ENCODE results near the gene SCARB1. TPM values are rescaled to one million over a fixed set of nuclear protein-coding genes. Genes with fewer than 3 reads are reported as not detected.
A peak's percentile ranks its signal among the peaks of the same experiment; 100 is the strongest.

SCARB1 gene
- total RNA-seq, 1 donor from 2014 or later = 11.1 TPM

- Histone ChIP-seq H3K27ac (replicated peaks) (no peak overlapping the region), H3K4me3 (no peak overlapping the region), H3K4me1 (peaks cover 12% of the 10 kb centered on the region), H3K27me3 (ENCODE audit: low read depth) (no peaks in the 10 kb centered on the region), H3K36me3 (no peaks in the 10 kb centered on the region), H3K9me3 (replicated peaks) (no peaks in the 10 kb centered on the region)
- no peak for DNase-seq
- intact Hi-C loops (cut with micrococcal nuclease) = no loop called here
- TF ChIP-seq CTCF (IDR thresholded peaks at IDR 0.05; ENCODE audit: borderline replicate concordance) = no peak
Measured at GRCh38 chr12:124782132-124782531, 81.5 kb downstream of the SCARB1 start.

- Histone ChIP-seq H3K27ac (replicated peaks) (peak overlapping the region; percentile 36), H3K36me3 (no peaks in the 10 kb centered on the region), H3K9me3 (replicated peaks) (no peaks in the 10 kb centered on the region), H3K4me3 (no peak overlapping the region), H3K27me3 (ENCODE audit: low read depth) (no peaks in the 10 kb centered on the region), H3K4me1 (peaks cover 9% of the 10 kb centered on the region)
- no peak for DNase-seq
- intact Hi-C loops (cut with micrococcal nuclease) = no loop called here
- no peak for TF ChIP-seq CTCF (IDR thresholded peaks at IDR 0.05; ENCODE audit: borderline replicate concordance)
Measured at GRCh38 chr12:124780752-124781685, 82.6 kb downstream of the SCARB1 start.

- Histone ChIP-seq H3K4me1 (peaks cover 9% of the 10 kb centered on the region), H3K4me3 (no peak overlapping the region), H3K36me3 (no peaks in the 10 kb centered on the region), H3K27me3 (ENCODE audit: low read depth) (no peaks in the 10 kb centered on the region), H3K9me3 (replicated peaks) (no peaks in the 10 kb centered on the region), H3K27ac (replicated peaks) (no peak overlapping the region)
- TF ChIP-seq CTCF (IDR thresholded peaks at IDR 0.05; ENCODE audit: borderline replicate concordance) = no peak
- DNase-seq = no peak
- intact Hi-C loops (cut with micrococcal nuclease) = no loop called here
Measured at GRCh38 chr12:124780336-124780735, 83.3 kb downstream of the SCARB1 start.

- H3K27me3 ChIP-seq (ENCODE audit: low read depth) = no peaks in the 10 kb centered on the region
- H3K4me3 ChIP-seq = no peak overlapping the region
- H3K9me3 ChIP-seq (replicated peaks) = no peaks in the 10 kb centered on the region
- H3K4me1 ChIP-seq = peaks cover 9% of the 10 kb centered on the region
- intact Hi-C loops (cut with micrococcal nuclease) = no loop called here
- no peak overlapping the region for H3K27ac ChIP-seq (replicated peaks)
- no peak for DNase-seq
- TF ChIP-seq CTCF (IDR thresholded peaks at IDR 0.05; ENCODE audit: borderline replicate concordance) = no peak
- H3K36me3 ChIP-seq = no peaks in the 10 kb centered on the region
Measured at GRCh38 chr12:124779161-124780141, 84.2 kb downstream of the SCARB1 start.

- no peak for DNase-seq
- intact Hi-C loops (cut with micrococcal nuclease) = no loop called here
- H3K27me3 ChIP-seq (ENCODE audit: low read depth) = no peaks in the 10 kb centered on the region
- no peak overlapping the region for H3K4me3 ChIP-seq
- no peaks in the 10 kb centered on the region for H3K36me3 ChIP-seq
- H3K9me3 ChIP-seq (replicated peaks) = no peaks in the 10 kb centered on the region
- peaks cover 9% of the 10 kb centered on the region for H3K4me1 ChIP-seq
- TF ChIP-seq CTCF (IDR thresholded peaks at IDR 0.05; ENCODE audit: borderline replicate concordance) = no peak
- no peak overlapping the region for H3K27ac ChIP-seq (replicated peaks)
Measured at GRCh38 chr12:124778411-124778810, 85.3 kb downstream of the SCARB1 start.
